Right lobe of liver (tissue), 6 donors: Measurements from ENCODE around the gene MUTYH. TPM values are rescaled to one million over a fixed set of nuclear protein-coding genes. Genes with fewer than 3 reads are reported as not detected.
A peak's percentile ranks its signal among the peaks of the same experiment; 100 is the strongest.
"Not testable (repeated sequence)": the region's sequence is repeated elsewhere in the genome, so short reads cannot be mapped to it uniquely, and the experiment has no call there.

Source experiments
- ATAC-seq, 4 donors: fragments of 200-7000 bp; cut with Tn5 transposase; one replicate each; pipeline ENCODE4 v1.9.1; 2020; ENCODE audit warnings: mild to moderate bottlenecking in 4 of 4, moderate library complexity in 4 of 4
- DNase-seq, 3 donors: peaks; one replicate each; pipeline ENCODE4 v3.0.0-alpha.2; 2020
- H3K27ac ChIP-seq, 3 donors: fragments of 200-600 bp; one replicate each; pipeline ENCODE4 v1.8.0; 2022
- H3K27me3 ChIP-seq, 2 donors: fragments of 200-600 bp; one replicate each; pipeline ENCODE4 v1.8.0; 2022
- H3K36me3 ChIP-seq, 4 donors: fragments of 200-600 bp; sonication (generic) in 1 of 4; one replicate each; pipeline versions ENCODE4 v1.5.1 to v1.8.0; 2017 to 2022; ENCODE audit warnings: control low read depth in 1 of 4
- H3K4me1 ChIP-seq, 4 donors: fragments of 200-600 bp; sonication (generic) in 1 of 4; one replicate each; pipeline versions ENCODE4 v1.5.1 to v1.8.0; 2017 to 2022; ENCODE audit warnings: control low read depth in 1 of 4
- H3K4me3 ChIP-seq, 3 donors: fragments of 200-600 bp; one replicate each; pipeline ENCODE4 v1.8.0; 2022
- H3K9me3 ChIP-seq, 4 donors: fragments of 200-600 bp; sonication (generic) in 1 of 4; one replicate each; pipeline versions ENCODE4 v1.5.1 to v1.8.0; 2017 to 2022; ENCODE audit warnings: control low read depth in 1 of 4
- CTCF ChIP-seq, 4 donors: fragments of 200-600 bp in 3 of 4; fragments of 450-650 bp in 1 of 4; IDR thresholded peaks; one replicate each; pipeline versions ENCODE4 v1.5.1 to v1.8.0; 2016 to 2022; ENCODE audit warnings: antibody characterized with exemption in 4 of 4, mild to moderate bottlenecking in 2 of 4
- POLR2A ChIP-seq: fragments of 450-650 bp; IDR thresholded peaks from one replicate; pipeline ENCODE4 v1.6.1; 2017; ENCODE audit warnings: antibody characterized with exemption, mild to moderate bottlenecking
- WGBS: methylation state at CpG from one replicate; pipeline ENCODE4 v1.1.6; 2018; ENCODE audit warnings: low coverage, low lambda C conversion rate; ENCODE audit not compliant: insufficient coverage; ENCODE audit errors: missing lambda C conversion rate; 5-methylcytosine and 5-hydroxymethylcytosine counted together
- intact Hi-C, 2 donors: fragments of 100-400 bp; cut with DNase I; formaldehyde crosslinking; loops; one replicate each; pipeline versions ENCODE4 v1.11.2 to v1.14.1; 2022
- total RNA-seq, 6 experiments: library from RNA; depleted of rRNA in 2 of 6; stranded (reverse); fragments of >200 nt in 2 of 6; fragmentation: NEBNext Ultra II Directional in 3 of 6; extraction: Animal tissue kit (Norgen Biotek cat#: 25700) in 3 of 6; gene quantifications; one replicate each; pipeline versions ENCODE4 v1.1.0 to v1.2.4, GENCODE V29; 2016 to 2023
- donor health status: DM: no; HTN: yes; CAD: no.
- donor health status: DM: no; HTN: no; CAD: no.
- donor health status: DM: no; HTN: no; CAD: no.
- donor health status: DM: no; HTN: yes; CAD: no.
- donor health status: DM: no; HTN: yes; CAD: no.

Gene MUTYH
- total RNA-seq, 6 experiments from 2014 or later = 7.2 to 11.9 (median 8.4) TPM

GRCh38 chr1:45299981-45300668 is 40.1 kb downstream of the MUTYH start:
- TF ChIP-seq CTCF (IDR thresholded peaks at IDR 0.05) (peak; percentile 70 to 79 (median 78)), POLR2A (no peak)
- 7% methylated on average over 3 of the region's 4 CpGs for WGBS
- Histone ChIP-seq H3K36me3 (no peaks in the 10 kb centered on the region), H3K9me3 (no peaks in the 10 kb centered on the region), H3K27me3 (no peaks in the 10 kb centered on the region), H3K27ac (no peak overlapping the region), H3K4me1 (peaks cover 0 to 10% (median 2%) of the 10 kb centered on the region in 4 donors), H3K4me3 (no peak overlapping the region)
- intact Hi-C loops = loop anchor here (5.0 kb wide), 1 partner anchor 283 kb away; no protein-coding TSS in a partner anchor
- ATAC-seq (peak in 1 of 4 donors; percentile 8), DNase-seq (no peak)

GRCh38 chr1:45299296-45299695 is 40.9 kb downstream of the MUTYH start:
- H3K27ac ChIP-seq = no peak overlapping the region
- no peak for TF ChIP-seq POLR2A
- no peak for TF ChIP-seq CTCF (IDR thresholded peaks at IDR 0.05)
- intact Hi-C loops = loop anchor here (5.0 kb wide), 1 partner anchor 282 kb away; no protein-coding TSS in a partner anchor
- ATAC-seq (no peak), DNase-seq (no peak)
- H3K27me3 ChIP-seq = no peaks in the 10 kb centered on the region
- peaks cover 0 to 10% (median under 1%) of the 10 kb centered on the region in 4 donors for H3K4me1 ChIP-seq
- H3K4me3 ChIP-seq = no peak overlapping the region
- H3K36me3 ChIP-seq = no peaks in the 10 kb centered on the region
- 83% methylated on average over 1 of the region's 1 CpG for WGBS
- no peaks in the 10 kb centered on the region for H3K9me3 ChIP-seq

GRCh38 chr1:45297666-45298356 is 42.4 kb downstream of the MUTYH start:
- TF ChIP-seq CTCF (IDR thresholded peaks at IDR 0.05) = no peak
- no peak for TF ChIP-seq POLR2A
- no peaks in the 10 kb centered on the region for H3K9me3 ChIP-seq
- intact Hi-C loops = loop anchor here (5.0 kb wide), 1 partner anchor 281 kb away; no protein-coding TSS in a partner anchor
- no peaks in the 10 kb centered on the region for H3K27me3 ChIP-seq
- H3K36me3 ChIP-seq = no peaks in the 10 kb centered on the region
- H3K27ac ChIP-seq = no peak overlapping the region
- H3K4me3 ChIP-seq = no peak overlapping the region
- whole genome bisulfite sequencing = 69% methylated on average over 8 of the region's 8 CpGs
- DNase-seq = no peak
- peak; percentile 37 to 93 (median 67) for ATAC-seq
- peaks cover 0 to 7% (median 0%) of the 10 kb centered on the region in 4 donors for H3K4me1 ChIP-seq

- Histone ChIP-seq H3K27ac (no peak overlapping the region), H3K4me3 (no peak overlapping the region), H3K36me3 (no peaks in the 10 kb centered on the region), H3K27me3 (no peaks in the 10 kb centered on the region), H3K9me3 (no peaks in the 10 kb centered on the region), H3K4me1 (no peaks in the 10 kb centered on the region)
- intact Hi-C loops = no loop called here
- DNase-seq (no peak), ATAC-seq (no peak)
- WGBS = 60% methylated on average over 2 of the region's 2 CpGs
- no peak for TF ChIP-seq POLR2A
- TF ChIP-seq CTCF (IDR thresholded peaks at IDR 0.05) = no peak
Measured at GRCh38 chr1:45291716-45292115, 48.5 kb downstream of the MUTYH start.

GRCh38 chr1:45291002-45291401 is 49.2 kb downstream of the MUTYH start:
- WGBS = 70% methylated on average over 4 of the region's 6 CpGs
- H3K9me3 ChIP-seq, ATAC-seq, intact Hi-C loops, H3K4me1 ChIP-seq, H3K4me3 ChIP-seq, H3K36me3 ChIP-seq, H3K27ac ChIP-seq, H3K27me3 ChIP-seq, DNase-seq: not testable (repeated sequence)

GRCh38 chr1:45286521-45286920 is 53.7 kb downstream of the MUTYH start:
- intact Hi-C loops, DNase-seq, H3K27ac ChIP-seq, H3K36me3 ChIP-seq, ATAC-seq, H3K27me3 ChIP-seq, H3K9me3 ChIP-seq, H3K4me3 ChIP-seq, H3K4me1 ChIP-seq: not testable (repeated sequence)
- 77% methylated on average over 2 of the region's 3 CpGs for WGBS

GRCh38 chr1:45284858-45285257 is 55.4 kb downstream of the MUTYH start:
- DNase-seq, ATAC-seq, H3K27me3 ChIP-seq, intact Hi-C loops, H3K4me1 ChIP-seq, H3K4me3 ChIP-seq, H3K36me3 ChIP-seq, H3K9me3 ChIP-seq, H3K27ac ChIP-seq: not testable (repeated sequence)
- no CpG with 5 or more reads among the region's 9 CpGs for WGBS
